HepG2 (cell line): ENCODE results near the gene CFAP54. TPM values are rescaled to one million over a fixed set of nuclear protein-coding genes. Genes with fewer than 3 reads are reported as not detected.

ENCODE experiments used
- ATAC-seq: fragments of 200-7000 bp; cut with Tn5 transposase; 3 replicates; pipeline ENCODE4 v1.9.1; 2020; ENCODE audit warnings: mild to moderate bottlenecking, moderate library complexity
- BruUV-seq: library from RNA; stranded (reverse); fragments of 400-500 nt; replicated peaks from 2 replicates; lab custom pipeline; 2021; lab: Mats Ljungman, UMichigan
- CTCF ChIA-PET: fragments of 300-600 bp; formaldehyde crosslinking; extraction: SDS; loops from one replicate; lab custom pipeline; 2021; ENCODE audit warnings: low total read pairs, inconsistent platforms, low intra/inter-chr PET ratio; lab: Yijun Ruan, JAX
- POLR2A ChIA-PET: fragments of 350-600 bp; sonication (Branson Sonifier 250); formaldehyde crosslinking; loops from one replicate; lab custom pipeline; 2020; ENCODE audit warnings: antibody characterized with exemption, inconsistent platforms; lab: Yijun Ruan, JAX
- DNase-seq: peaks from one replicate; pipeline ENCODE4 v3.0.0-alpha.2; 2015; ENCODE audit warnings: low spot score
- FAIRE-seq: peaks from 3 replicates; lab custom pipeline; 2011; peaks lifted over from hg19 to GRCh38; lab: Jason Lieb, UNC
- H2AFZ ChIP-seq: one replicate; pipeline ENCODE4 v1.6.1; 2011; ENCODE audit warnings: low read length, inconsistent platforms
- H3K27ac ChIP-seq: fragments of 300-600 bp; 3 replicates; pipeline ENCODE4 v1.8.0; 2011; ENCODE audit warnings: mixed run types, mild to moderate bottlenecking, mixed read lengths, low read length, inconsistent platforms; ENCODE audit not compliant: insufficient read depth; ENCODE audit errors: extremely low read length
- H3K27me3 ChIP-seq, 2 experiments: fragments of 200-600 bp in 1 of 2; 2 replicates in 1 of 2; 3 replicates in 1 of 2; pipeline versions ENCODE4 v1.6.0 to v1.8.0; 2011; ENCODE audit warnings: low read length in 2 of 2, mild to moderate bottlenecking in 2 of 2, moderate library complexity in 2 of 2, inconsistent platforms in 1 of 2; ENCODE audit not compliant: insufficient read depth in 2 of 2, control insufficient read depth in 1 of 2
- H3K36me3 ChIP-seq, 2 experiments: fragments of 200-600 bp in 1 of 2; replicated peaks in 1 of 2; 2 replicates in 1 of 2; 3 replicates in 1 of 2; pipeline versions ENCODE4 v1.5.1 to v1.8.0; 2011; ENCODE audit warnings: low read length in 2 of 2, inconsistent platforms in 1 of 2; ENCODE audit not compliant: insufficient read depth in 2 of 2, control insufficient read depth in 1 of 2
- H3K4me1 ChIP-seq: 2 replicates; pipeline ENCODE4 v1.5.1; 2012; ENCODE audit warnings: low read length, inconsistent platforms; ENCODE audit not compliant: insufficient read depth
- H3K4me2 ChIP-seq: 2 replicates; pipeline ENCODE4 v1.6.0; 2011; ENCODE audit warnings: low read depth, low read length, inconsistent platforms
- H3K4me3 ChIP-seq, 3 experiments: fragments of 200-600 bp in 1 of 3; sonication (generic), shearing (Covaris generic) in 1 of 3; replicated peaks in 1 of 3; 2 replicates each; pipeline ENCODE4 v1.5.1; 2011 to 2016; ENCODE audit warnings: low read length in 3 of 3, inconsistent platforms in 2 of 3, low read depth in 2 of 3, mild to moderate bottlenecking in 2 of 3, control low read depth in 1 of 3, mixed read lengths in 1 of 3; ENCODE audit not compliant: insufficient read depth in 1 of 3
- H3K79me2 ChIP-seq: one replicate; pipeline ENCODE4 v1.6.1; 2011; ENCODE audit warnings: low read length, inconsistent platforms; ENCODE audit not compliant: insufficient read depth
- H3K9ac ChIP-seq: 2 replicates; pipeline ENCODE4 v1.6.0; 2011; ENCODE audit warnings: mild to moderate bottlenecking, low read depth, low read length, inconsistent platforms; ENCODE audit not compliant: insufficient read depth
- H3K9me3 ChIP-seq: 2 replicates; pipeline ENCODE4 v1.5.1; 2012; ENCODE audit warnings: mild to moderate bottlenecking, low read length
- H4K20me1 ChIP-seq: 2 replicates; pipeline ENCODE4 v1.6.0; 2011; ENCODE audit warnings: inconsistent platforms, mild to moderate bottlenecking, low read length, moderate library complexity; ENCODE audit not compliant: insufficient read depth
- ARNT2 ChIP-seq: sonication (generic); formaldehyde crosslinking; IDR thresholded peaks from 2 replicates; pipeline ENCODE4 v1.8.0; 2022; ENCODE audit warnings: mild to moderate bottlenecking, low read depth, missing genetic modification reagents, moderate library complexity
- ASH2L ChIP-seq: fragments of 300-600, 200-600 bp; sonication (generic); IDR thresholded peaks from 2 replicates; pipeline ENCODE4 v1.7.0; 2017; ENCODE audit warnings: low read depth, mild to moderate bottlenecking, moderate library complexity, mixed read lengths, low read length; ENCODE audit not compliant: insufficient read length
- ATF3 ChIP-seq: sonication (generic); formaldehyde crosslinking; IDR thresholded peaks from 2 replicates; pipeline ENCODE4 v1.4.0; 2020; ENCODE audit warnings: missing genetic modification reagents
- CENPBD1 ChIP-seq: sonication (generic); formaldehyde crosslinking; IDR thresholded peaks from 2 replicates; pipeline ENCODE4 v1.8.0; 2022; ENCODE audit warnings: missing genetic modification reagents, low read depth, mild to moderate bottlenecking, borderline replicate concordance
- CTCF ChIP-seq: sonication (generic); formaldehyde crosslinking; IDR thresholded peaks from 2 replicates; pipeline ENCODE4 v1.5.0; 2020; ENCODE audit warnings: mild to moderate bottlenecking, missing genetic modification reagents, moderate library complexity
- DPF2 ChIP-seq: sonication (generic); formaldehyde crosslinking; IDR thresholded peaks from 2 replicates; pipeline ENCODE4 v1.4.0; 2020; ENCODE audit warnings: mild to moderate bottlenecking, low read depth, missing genetic modification reagents, borderline replicate concordance
- FOXA1 ChIP-seq, 2 experiments: fragments of 450-650 bp in 1 of 2; sonication (generic) in 1 of 2; formaldehyde crosslinking in 1 of 2; IDR thresholded peaks; 2 replicates each; pipeline versions ENCODE4 v1.4.0 to v1.6.1; 2016 to 2020; ENCODE audit warnings: missing genetic modification reagents in 1 of 2
- HNRNPH1 ChIP-seq: fragments of 200-400 bp; formaldehyde crosslinking; optimal IDR thresholded peaks from 2 replicates; pipeline ENCODE3; 2017; ENCODE audit warnings: mild to moderate bottlenecking, low read depth, low read length
- ISL2 ChIP-seq: sonication (generic); formaldehyde crosslinking; IDR thresholded peaks from 2 replicates; pipeline ENCODE4 v1.5.0; 2020; ENCODE audit warnings: missing genetic modification reagents
- KAT7 ChIP-seq: IDR thresholded peaks from 2 replicates; pipeline ENCODE4 v1.6.1; 2018; ENCODE audit warnings: borderline replicate concordance, missing compliant biosample characterization
- MBNL3 ChIP-seq: fragments of 250-450 bp; sonication (Bioruptor Pico); conservative IDR thresholded peaks from 2 replicates; pipeline ENCODE4 v1.8.0; 2022; ENCODE audit warnings: mild to moderate bottlenecking, inconsistent platforms
- RFXANK ChIP-seq: IDR thresholded peaks from 2 replicates; pipeline ENCODE4 v1.6.1; 2016
- SNAPC2 ChIP-seq: sonication (generic); formaldehyde crosslinking; IDR thresholded peaks from 2 replicates; pipeline ENCODE4 v1.8.1; 2022; ENCODE audit warnings: mild to moderate bottlenecking, missing genetic modification reagents
- SRSF1 ChIP-seq: fragments of 200-400 bp; formaldehyde crosslinking; optimal IDR thresholded peaks from 2 replicates; pipeline ENCODE3; 2017; ENCODE audit warnings: mild to moderate bottlenecking, low read depth, low read length, moderate library complexity
- STAG1 ChIP-seq: sonication (generic); formaldehyde crosslinking; IDR thresholded peaks from 2 replicates; pipeline ENCODE4 v1.4.0; 2020; ENCODE audit warnings: missing genetic modification reagents
- ZNF121 ChIP-seq: sonication (generic); formaldehyde crosslinking; IDR thresholded peaks from 2 replicates; pipeline ENCODE4 v1.5.0; 2020; ENCODE audit warnings: mild to moderate bottlenecking, missing genetic modification reagents
- ZNF383 ChIP-seq: sonication (generic); formaldehyde crosslinking; IDR thresholded peaks from 2 replicates; pipeline ENCODE4 v1.4.0; 2020; ENCODE audit warnings: missing genetic modification reagents, mild to moderate bottlenecking, borderline replicate concordance
- ZNF580 ChIP-seq: IDR thresholded peaks from 2 replicates; pipeline ENCODE4 v1.6.1; 2016; ENCODE audit warnings: low read depth, borderline replicate concordance
- WGBS: methylation state at CpG from one replicate; pipeline ENCODE4 v1.1.6; 2017; ENCODE audit warnings: low lambda C conversion rate; 5-methylcytosine and 5-hydroxymethylcytosine counted together
- in situ Hi-C: cut with HindIII; loops from 2 replicates; pipeline ENCODE4 v1.10.0; 2017; ENCODE audit warnings: low pct_unique_long_range_greater_than_20kb; ENCODE audit not compliant: extremely low pct_ligation_motif_present
- intact Hi-C: fragments of 100-400 bp; cut with micrococcal nuclease; formaldehyde crosslinking; loops from one replicate; pipeline ENCODE4 v1.10.0; 2022; ENCODE audit not compliant: unreplicated experiment
- polyA plus RNA-seq, 8 experiments: library from polyadenylated mRNA; depleted of rRNA in 3 of 8; stranded (reverse) in 7 of 8; unstranded in 1 of 8; fragments of >200 nt; fragmentation: Illumina TruSeq in 4 of 8; extraction: Trizol in 4 of 8; gene quantifications; 2 replicates each; pipeline versions ENCODE4 v1.2.1 to v1.2.3, GENCODE V29; 2011 to 2016; ENCODE audit warnings: low read depth in 4 of 8, missing spikeins in 1 of 8, mixed read lengths in 1 of 8; ENCODE audit not compliant: insufficient read depth in 1 of 8
- total RNA-seq, 5 experiments: library from RNA; depleted of rRNA; stranded (reverse); fragments of >200 nt; fragmentation: Illumina TruSeq; extraction: Trizol; gene quantifications; 2 replicates each; pipeline ENCODE4 v1.2.3, GENCODE V29; 2016; ENCODE audit warnings: low read depth in 1 of 5

CFAP54 gene
- total and polyA plus RNA-seq, 2 of the 13 experiments (the other 11 are each of a cell fraction or from before 2014, with no cell fraction given) = not detected

GRCh38 chr12:96902076-96902475 lies 412.7 kb downstream of the CFAP54 start:
- peak; percentile 50 for ATAC-seq
- Histone ChIP-seq H3K4me2 (peak overlapping the region; percentile 28), H4K20me1 (no peaks in the 10 kb centered on the region), H3K9me3 (no peaks in the 10 kb centered on the region), H3K36me3 (no peaks in the 10 kb centered on the region), H3K9ac (no peak overlapping the region), H2AFZ (no peak overlapping the region), H3K79me2 (no peaks in the 10 kb centered on the region), H3K27me3 (peaks cover 0 to 7% of the 10 kb centered on the region in 2 experiments; a peak in 1 of 5 replicates), H3K27ac (no peak overlapping the region), H3K4me3 (no peak overlapping the region), H3K4me1 (0 out of 2 replicates have a peak, but pooled peaks cover 7% of the 10 kb centered on the region)
- in situ Hi-C loops = no loop called here
- no TSS peak for BruUV-seq
- 33% methylated on average over 4 of the region's 4 CpGs for WGBS
- DNase-seq = no peak
- intact Hi-C loops = no loop called here
- CTCF ChIA-PET = no interaction called here
- FAIRE-seq = peak; percentile 26
- POLR2A ChIA-PET = no interaction called here
- TF ChIP-seq ASH2L (no peak), SNAPC2 (CRISPR knock-in tag) (no peak), ZNF580 (CRISPR knock-in tag) (no peak), ARNT2 (CRISPR knock-in tag) (no peak), ZNF383 (CRISPR knock-in tag) (no peak), HNRNPH1 (no peak), CENPBD1 (CRISPR knock-in tag) (no peak), CTCF (CRISPR knock-in tag) (peak; percentile 26), ATF3 (no peak), STAG1 (0 out of 2 replicates have a peak, but pooled peaks have one; percentile 13), SRSF1 (no peak), ISL2 (CRISPR knock-in tag) (no peak), RFXANK (no peak), ZNF121 (CRISPR knock-in tag) (no peak), FOXA1 (IDR thresholded peaks at IDR 0.05) (no peak), FOXA1 (CRISPR knock-in tag; IDR thresholded peaks at IDR 0.05) (peak; percentile 83), MBNL3 (no peak), KAT7 (CRISPR knock-in tag) (no peak), DPF2 (CRISPR knock-in tag) (no peak)
